ENCODE measurements around the gene ESPNL. TPM values are rescaled to one million over a fixed set of nuclear protein-coding genes. Genes with fewer than 3 reads are reported as not detected.

The ESPNL gene
- total and polyA plus RNA-seq, 9 of the 15 experiments (the other 6 are each of a cell fraction or from before 2014, with no cell fraction given) = 0.03 to 0.09 (median 0.05) TPM; not detected in 3

DNA sequence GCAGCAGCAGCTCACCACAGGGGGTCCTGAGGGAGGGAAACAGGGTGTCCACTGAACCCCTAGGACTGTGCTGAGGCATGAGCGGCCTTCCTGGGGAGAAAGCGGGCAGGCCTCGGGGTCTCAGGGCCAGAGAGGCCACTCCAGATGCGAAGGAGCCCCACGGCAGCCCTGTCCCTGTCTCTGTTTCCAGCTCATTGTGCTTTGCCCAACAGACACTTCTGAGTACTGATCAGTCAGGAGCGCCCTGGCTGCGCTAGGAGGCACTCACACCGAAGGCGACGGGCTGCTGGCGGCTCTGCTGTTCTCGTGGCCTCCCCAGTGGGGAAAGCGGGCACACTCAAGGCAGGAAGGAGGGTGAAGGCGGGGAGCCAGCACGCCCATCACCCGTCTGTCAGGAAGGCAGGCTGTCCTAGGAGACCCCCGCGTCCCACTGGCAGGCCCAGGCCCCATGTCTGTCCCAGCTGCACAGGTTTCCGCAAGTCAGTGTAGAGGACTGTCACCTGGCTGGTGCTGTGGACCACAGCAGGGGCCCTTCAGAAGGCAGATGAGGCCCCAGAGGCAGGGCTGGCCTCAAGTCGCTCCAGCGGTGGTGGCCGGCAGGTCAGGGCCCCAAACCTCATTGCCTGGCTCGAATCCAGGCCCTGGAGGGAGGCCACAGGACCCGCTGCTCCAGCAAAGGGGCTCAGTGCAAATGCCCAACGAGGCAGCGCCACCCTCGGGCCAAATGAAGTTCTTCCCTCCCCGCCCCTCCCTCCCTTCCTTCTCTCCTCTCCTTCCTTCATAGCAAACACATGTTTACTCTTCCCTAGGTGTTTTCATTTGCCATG lies 6.8 kb downstream of the ESPNL start (continued):
- peak; percentile 72 for TF ChIP-seq ZBTB33 (CRISPR knock-in tag; IDR thresholded peaks at IDR 0.05)
- TF ChIP-seq NONO (IDR thresholded peaks at IDR 0.05; ENCODE audit: low read depth in 2 of 2, low read length in 1 of 2) = no peak
- TF ChIP-seq CTCF (IDR thresholded peaks at IDR 0.05 in 2 of 3, conservative IDR thresholded peaks at IDR 0.05 in 1 of 3; ENCODE audit: insufficient read depth in 2 of 3, low read depth in 1 of 3, low read length in 3 of 3) = peak; percentile 51 to 65 (median 54); a peak in 5 of 6 replicates
- peak; percentile 38 to 63; a peak in 3 of 4 replicates for TF ChIP-seq RAD21 (CRISPR knock-in tag; conservative IDR thresholded peaks at IDR 0.05 in 1 of 2, IDR thresholded peaks at IDR 0.05 in 1 of 2)
- TF ChIP-seq SIX5 (IDR thresholded peaks at IDR 0.05; ENCODE audit: borderline replicate concordance in 1 of 2, insufficient read depth in 1 of 2, low read depth in 1 of 2, low read length in 2 of 2) = no peak
- TF ChIP-seq, protein P1, sequence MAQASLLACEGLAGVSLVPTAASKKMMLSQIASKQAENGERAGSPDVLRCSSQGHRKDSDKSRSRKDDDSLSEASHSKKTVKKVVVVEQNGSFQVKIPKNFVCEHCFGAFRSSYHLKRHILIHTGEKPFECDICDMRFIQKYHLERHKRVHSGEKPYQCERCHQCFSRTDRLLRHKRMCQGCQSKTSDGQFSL (CRISPR knock-in tag; IDR thresholded peaks at IDR 0.05) = no peak
- TF ChIP-seq, protein P1 (tag; IDR thresholded peaks at IDR 0.05) = no peak
- no peak for TF ChIP-seq ILF3 (IDR thresholded peaks at IDR 0.05; ENCODE audit: borderline replicate concordance)
- TF ChIP-seq SMC3 (conservative IDR thresholded peaks at IDR 0.05; ENCODE audit: insufficient read depth, low read depth, low read length) = peak; percentile 42; the same call in 1 of the 2 replicates
- TF ChIP-seq CEBPG (CRISPR knock-in tag; IDR thresholded peaks at IDR 0.05) = no peak
- TF ChIP-seq CEBPG (tag; conservative IDR thresholded peaks at IDR 0.05 in 1 of 2, IDR thresholded peaks at IDR 0.05 in 1 of 2) = no peak
- TF ChIP-seq NFIC (IDR thresholded peaks at IDR 0.05) = peak; percentile 84
- TF ChIP-seq, protein P2, sequence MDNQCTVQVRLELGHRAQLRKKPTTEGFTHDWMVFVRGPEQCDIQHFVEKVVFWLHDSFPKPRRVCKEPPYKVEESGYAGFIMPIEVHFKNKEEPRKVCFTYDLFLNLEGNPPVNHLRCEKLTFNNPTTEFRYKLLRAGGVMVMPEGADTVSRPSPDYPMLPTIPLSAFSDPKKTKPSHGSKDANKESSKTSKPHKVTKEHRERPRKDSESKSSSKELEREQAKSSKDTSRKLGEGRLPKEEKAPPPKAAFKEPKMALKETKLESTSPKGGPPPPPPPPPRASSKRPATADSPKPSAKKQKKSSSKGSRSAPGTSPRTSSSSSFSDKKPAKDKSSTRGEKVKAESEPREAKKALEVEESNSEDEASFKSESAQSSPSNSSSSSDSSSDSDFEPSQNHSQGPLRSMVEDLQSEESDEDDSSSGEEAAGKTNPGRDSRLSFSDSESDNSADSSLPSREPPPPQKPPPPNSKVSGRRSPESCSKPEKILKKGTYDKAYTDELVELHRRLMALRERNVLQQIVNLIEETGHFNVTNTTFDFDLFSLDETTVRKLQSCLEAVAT (IDR thresholded peaks at IDR 0.05) = no peak
- peak; percentile 38; the same call in 1 of the 2 replicates for TF ChIP-seq ZBTB7A (IDR thresholded peaks at IDR 0.05; ENCODE audit: borderline replicate concordance, control insufficient read depth, low read depth, low read length)
